Endothelial cell of umbilical vein (primary cell): ENCODE results near the gene ACOT7. TPM values are rescaled to one million over a fixed set of nuclear protein-coding genes. Genes with fewer than 3 reads are reported as not detected.

Experiments
- BruUV-seq: library from RNA; stranded (reverse); fragments of 400-500 nt; replicated peaks from 2 replicates; lab custom pipeline; 2021; lab: Mats Ljungman, UMichigan
- CTCF ChIA-PET: fragments of 300-600, 350-600 bp; sonication (Branson Sonifier 250); formaldehyde crosslinking; loops from one replicate; lab custom pipeline; 2021; ENCODE audit warnings: antibody characterized with exemption, inconsistent platforms; lab: Charles Lee
- POLR2A ChIA-PET: fragments of 300-600, 350-600 bp; sonication (Branson Sonifier 250); formaldehyde crosslinking; loops from one replicate; lab custom pipeline; 2021; ENCODE audit warnings: antibody characterized with exemption, inconsistent platforms; lab: Charles Lee
- DNase-seq: peaks from one replicate; pipeline ENCODE4 v3.0.0-alpha.2; 2011; ENCODE audit warnings: low read depth, low spot score
- FAIRE-seq: peaks from 2 replicates; lab custom pipeline; 2011; peaks lifted over from hg19 to GRCh38; lab: Jason Lieb, UNC
- H2AFZ ChIP-seq: 2 replicates; pipeline ENCODE4 v1.6.0; 2012; ENCODE audit warnings: low read depth, low read length, control low read depth, inconsistent platforms
- H3K27ac ChIP-seq: 2 replicates; pipeline ENCODE4 v1.5.1; 2011; ENCODE audit warnings: low read depth, mild to moderate bottlenecking, control low read depth, low read length, moderate library complexity; ENCODE audit not compliant: insufficient read depth
- H3K27me3 ChIP-seq, 2 experiments: 2 replicates each; pipeline versions ENCODE4 v1.6.0 to v1.6.1; 2011; ENCODE audit warnings: low read length in 2 of 2, mixed read lengths in 1 of 2; ENCODE audit not compliant: control insufficient read depth in 2 of 2, insufficient read depth in 2 of 2
- H3K36me3 ChIP-seq, 2 experiments: 2 replicates in 1 of 2; 3 replicates in 1 of 2; pipeline ENCODE4 v1.5.1; 2011; ENCODE audit warnings: low read length in 2 of 2, mild to moderate bottlenecking in 1 of 2, moderate library complexity in 1 of 2; ENCODE audit not compliant: control insufficient read depth in 2 of 2, insufficient read depth in 2 of 2; ENCODE audit errors: extremely low read depth in 1 of 2
- H3K4me1 ChIP-seq: 3 replicates; pipeline ENCODE4 v1.5.1; 2011; ENCODE audit warnings: mild to moderate bottlenecking, low read length; ENCODE audit not compliant: control insufficient read depth, insufficient read depth; ENCODE audit errors: extremely low read depth
- H3K4me2 ChIP-seq: 2 replicates; pipeline ENCODE4 v1.6.1; 2011; ENCODE audit warnings: low read length, control low read depth, mixed read lengths; ENCODE audit not compliant: insufficient read depth
- H3K4me3 ChIP-seq, 3 experiments: fragments of 200-600 bp in 1 of 3; sonication (generic), shearing (Covaris generic) in 1 of 3; replicated peaks in 1 of 3; 2 replicates each; pipeline ENCODE4 v1.5.1; 2011 to 2016; ENCODE audit warnings: control low read depth in 3 of 3, low read length in 3 of 3, mild to moderate bottlenecking in 2 of 3, inconsistent platforms in 1 of 3, low read depth in 1 of 3, moderate library complexity in 1 of 3; ENCODE audit not compliant: insufficient read depth in 1 of 3
- H3K79me2 ChIP-seq: 2 replicates; pipeline ENCODE4 v1.6.0; 2012; ENCODE audit warnings: low read length, inconsistent platforms; ENCODE audit not compliant: control insufficient read depth, insufficient read depth
- H3K9ac ChIP-seq: replicated peaks from 2 replicates; pipeline ENCODE3; 2011; ENCODE audit warnings: low read length, control low read depth; ENCODE audit not compliant: insufficient read depth; ENCODE audit errors: extremely low read depth
- H3K9me1 ChIP-seq: replicated peaks from 3 replicates; pipeline ENCODE4 v1.6.0; 2011; ENCODE audit warnings: mild to moderate bottlenecking, low read length; ENCODE audit not compliant: control insufficient read depth, insufficient read depth; ENCODE audit errors: extremely low read depth
- H3K9me3 ChIP-seq: replicated peaks from 2 replicates; pipeline ENCODE4 v1.5.1; 2012; ENCODE audit warnings: low read length, inconsistent platforms; ENCODE audit not compliant: control insufficient read depth, insufficient read depth
- H4K20me1 ChIP-seq: replicated peaks from 2 replicates; pipeline ENCODE3; 2011; ENCODE audit warnings: mild to moderate bottlenecking, low read length; ENCODE audit not compliant: control insufficient read depth, insufficient read depth; ENCODE audit errors: extremely low read depth
- CTCF ChIP-seq, 2 donors: IDR thresholded peaks; 1 replicate in 1 of 2; 2 replicates in 1 of 2; pipeline ENCODE4 v1.5.1; 2011; ENCODE audit warnings: low read length in 2 of 2, mild to moderate bottlenecking in 2 of 2, moderate library complexity in 2 of 2, control low read depth in 1 of 2, inconsistent platforms in 1 of 2, low read depth in 1 of 2; ENCODE audit not compliant: insufficient read depth in 1 of 2; ENCODE audit errors: extremely low read depth in 1 of 2
- EZH2 ChIP-seq: IDR thresholded peaks from 2 replicates; pipeline ENCODE4 v1.6.1; 2012; ENCODE audit warnings: borderline replicate concordance, low read depth, mild to moderate bottlenecking, moderate library complexity, low read length, inconsistent platforms; ENCODE audit not compliant: severe bottlenecking
- GATA2 ChIP-seq: IDR thresholded peaks from 2 replicates; pipeline ENCODE4 v1.7.0; 2011; ENCODE audit warnings: low read depth, mild to moderate bottlenecking, moderate library complexity, mixed read lengths, low read length; ENCODE audit not compliant: insufficient read length, insufficient read depth
- MAX ChIP-seq: IDR thresholded peaks from 2 replicates; pipeline ENCODE4 v1.6.1; 2011; ENCODE audit not compliant: insufficient read depth, insufficient read length
- dilution Hi-C: fragments of 300-500 bp; cut with MboI; formaldehyde crosslinking; loops from one replicate; pipeline ENCODE4 v1.15.0; 2019; ENCODE audit warnings: low sequenced_read_pairs; ENCODE audit not compliant: extremely low pct_ligation_motif_present
- intact Hi-C: fragments of 100-400 bp; cut with micrococcal nuclease; formaldehyde crosslinking; loops from one replicate; pipeline ENCODE4 v1.10.0; 2022
- polyA plus RNA-seq, 4 experiments: library from polyadenylated mRNA; depleted of rRNA in 3 of 4; stranded (reverse) in 3 of 4; unstranded in 1 of 4; fragments of >200 nt; gene quantifications; 2 replicates each; pipeline versions ENCODE4 v1.2.1 to v1.2.3, GENCODE V29; 2011 to 2012; ENCODE audit warnings: missing spikeins in 1 of 4
- total RNA-seq: library from RNA; stranded (reverse); gene quantifications from 2 replicates; pipeline ENCODE4 v1.2.3, GENCODE V29; 2021

Gene ACOT7
- total and polyA plus RNA-seq, 2 donors (not counting 3 experiments of a cell fraction or from before 2014, with no cell fraction given): 69.4 to 105 TPM

GRCh38 chr1:6353619-6353954 is 40.0 kb downstream of the ACOT7 start:
- no peaks in the 10 kb centered on the region for H3K9me1 ChIP-seq

More at GRCh38 chr1:6353619-6353954, 40.0 kb downstream of the ACOT7 start:
- no peaks in the 10 kb centered on the region for H4K20me1 ChIP-seq
- H3K36me3 ChIP-seq: no peaks in the 10 kb centered on the region
- BruUV-seq: no TSS peak
- FAIRE-seq: no peak
- H3K4me1 ChIP-seq: peaks cover 8% of the 10 kb centered on the region
- CTCF ChIA-PET: interaction anchor here (0.6 kb wide), 1 partner anchor 107 kb away, joined by 3 read pairs; no protein-coding TSS in a partner anchor
- H3K9me3 ChIP-seq: no peaks in the 10 kb centered on the region
- POLR2A ChIA-PET: no interaction called here
- dilution Hi-C loops: no loop called here
- H3K79me2 ChIP-seq: no peaks in the 10 kb centered on the region
- H3K9ac ChIP-seq: no peak overlapping the region
- no peaks in the 10 kb centered on the region for H3K27me3 ChIP-seq
- no peak for TF ChIP-seq GATA2
- no peak for TF ChIP-seq EZH2
- no peak for TF ChIP-seq CTCF (IDR thresholded peaks at IDR 0.05; ENCODE audit: extremely low read depth in 1 of 2, insufficient read depth in 1 of 2, low read depth in 1 of 2, low read length in 2 of 2)
- TF ChIP-seq MAX: no peak
- no peak overlapping the region for H3K27ac ChIP-seq
- no peak overlapping the region for H3K4me3 ChIP-seq
- H2AFZ ChIP-seq: no peak overlapping the region
- no peak for DNase-seq
- H3K4me2 ChIP-seq: no peak overlapping the region
- intact Hi-C loops: no loop called here
